Measurements from ENCODE around the gene TCERG1L.

Gene TCERG1L

GRCh38 chr10:131078131-131078881 lies 233.2 kb downstream of the TCERG1L start:
- DNase-seq, result no peak

- no peak for DNase-seq
Observed at GRCh38 chr10:131077724-131078123, 233.8 kb downstream of the TCERG1L start.

DNA sequence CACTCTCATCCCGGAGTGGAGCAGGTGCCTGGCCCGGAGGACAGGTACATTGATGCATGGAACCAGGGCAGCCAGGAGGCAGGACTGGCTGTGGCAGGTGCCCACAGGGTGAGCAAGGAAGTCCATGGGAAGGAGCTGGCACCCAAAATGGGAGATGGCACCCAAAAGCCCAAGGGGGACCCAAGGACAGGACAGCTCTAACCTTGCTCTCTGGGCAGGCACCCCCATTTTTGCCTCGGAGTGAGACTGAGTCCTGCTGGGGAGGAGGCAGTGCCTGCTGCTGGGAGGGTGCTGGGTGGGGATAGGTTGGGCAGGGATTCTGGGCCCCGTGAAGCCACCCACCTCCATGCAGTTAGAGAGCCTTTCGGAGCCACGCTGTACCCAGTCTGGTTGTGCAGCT lies 234.5 kb downstream of the TCERG1L start:
- DNase-seq, result no peak

GRCh38 chr10:131076356-131076755 lies 235.2 kb downstream of the TCERG1L start:
- DNase-seq, result no peak

GRCh38 chr10:131075218-131075770 lies 236.2 kb downstream of the TCERG1L start:
- no peak for DNase-seq

GRCh38 chr10:131074682-131075081 lies 236.8 kb downstream of the TCERG1L start:
- DNase-seq, result no peak

- DNase-seq, result no peak
Observed at GRCh38 chr10:131073469-131074035, 238.0 kb downstream of the TCERG1L start.

DNA sequence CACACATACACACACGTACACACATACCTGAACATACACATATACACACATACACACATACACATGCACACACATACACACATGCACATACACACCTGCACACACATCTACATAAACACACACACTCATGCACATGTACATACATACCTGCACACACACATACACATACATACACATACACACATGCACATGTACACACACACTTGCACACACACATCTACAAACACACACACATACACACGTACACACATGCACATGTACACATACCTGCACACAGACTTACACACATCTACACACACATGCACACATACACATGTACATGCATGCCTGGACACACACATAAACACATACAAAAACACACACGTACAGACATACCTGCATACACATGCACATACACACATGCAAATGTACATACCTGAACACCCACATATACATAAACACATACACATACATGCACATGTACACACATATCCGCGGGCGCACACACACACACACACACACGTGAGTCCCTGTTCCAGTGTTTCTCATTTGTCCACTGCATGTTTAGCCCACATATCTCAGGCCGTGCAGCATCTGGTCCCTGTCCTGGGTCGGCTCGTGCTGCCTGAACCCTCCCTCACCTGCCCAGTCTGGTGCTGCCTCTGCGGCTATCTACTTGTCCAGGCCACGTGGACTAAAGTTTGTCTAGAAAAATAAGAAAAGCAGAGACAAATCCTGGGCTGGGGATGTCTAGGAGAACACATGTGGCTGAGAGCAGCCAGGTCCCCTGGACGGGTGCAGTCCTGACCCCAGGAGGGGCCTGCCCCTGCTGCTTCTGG lies 238.7 kb downstream of the TCERG1L start:
- DNase-seq, result no peak

- no peak for DNase-seq
Observed at GRCh38 chr10:131071721-131072120, 239.8 kb downstream of the TCERG1L start.

DNA sequence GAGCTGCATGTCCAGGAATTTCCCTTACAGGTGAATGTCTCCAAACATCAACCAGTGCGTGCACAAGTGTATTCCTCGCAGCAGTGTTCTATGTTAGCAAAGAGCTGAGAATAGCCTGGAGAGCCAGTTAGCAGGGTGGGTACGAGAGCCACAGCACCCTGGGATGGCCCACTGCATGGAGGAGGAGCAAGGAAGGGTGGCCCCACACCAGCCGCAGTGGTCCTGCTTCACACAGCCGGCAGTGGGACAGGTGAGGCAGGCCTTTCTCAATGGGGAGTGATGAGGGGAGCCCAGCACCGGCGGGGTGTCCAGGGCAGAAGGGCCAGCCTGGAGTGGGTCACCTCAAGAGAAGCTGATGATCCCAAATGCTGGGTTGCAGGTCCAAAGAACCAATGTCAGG lies 240.7 kb downstream of the TCERG1L start:
- no peak for DNase-seq

DNA sequence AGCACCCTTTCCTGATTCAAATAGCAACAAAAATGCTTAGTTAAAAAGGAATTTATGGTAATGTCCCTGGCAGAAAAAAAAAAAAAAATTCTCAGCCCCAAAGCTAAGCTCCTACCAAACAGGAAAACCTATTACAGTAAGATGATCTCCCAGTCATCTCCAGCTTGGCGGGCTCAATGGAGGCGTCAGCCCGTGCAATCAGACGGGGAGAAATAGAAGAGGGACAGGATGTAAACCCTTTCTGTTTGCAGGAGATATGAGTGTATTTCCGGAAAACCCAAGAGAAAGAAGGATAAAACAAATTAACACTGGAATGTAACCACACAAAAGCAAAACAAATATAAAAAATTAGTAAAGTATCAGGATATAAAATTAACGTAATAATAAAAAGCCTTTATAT lies 242.8 kb downstream of the TCERG1L start:
- DNase-seq, result no peak

DNA sequence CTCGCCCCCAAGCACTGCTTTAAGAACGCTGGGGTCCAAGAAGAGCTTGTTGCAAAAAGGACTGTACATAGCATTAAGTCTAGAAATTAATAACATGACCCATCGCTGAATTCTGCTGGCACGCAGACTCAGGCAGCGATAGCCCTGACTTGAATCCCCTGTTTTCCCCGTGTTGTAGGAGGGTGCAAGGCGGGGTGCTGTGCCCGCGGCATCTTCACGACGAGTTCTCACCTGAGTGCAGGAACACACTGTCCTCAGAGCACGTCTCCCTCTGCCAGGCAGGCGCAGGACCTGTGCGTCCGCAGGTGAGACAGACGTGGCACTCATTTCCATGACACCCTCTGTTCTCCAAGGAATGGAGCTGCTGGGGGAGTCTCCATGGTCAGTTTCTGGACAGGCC lies 243.2 kb downstream of the TCERG1L start:
- no peak for DNase-seq

GRCh38 chr10:131067690-131068089 lies 243.8 kb downstream of the TCERG1L start:
- no peak for DNase-seq

DNA sequence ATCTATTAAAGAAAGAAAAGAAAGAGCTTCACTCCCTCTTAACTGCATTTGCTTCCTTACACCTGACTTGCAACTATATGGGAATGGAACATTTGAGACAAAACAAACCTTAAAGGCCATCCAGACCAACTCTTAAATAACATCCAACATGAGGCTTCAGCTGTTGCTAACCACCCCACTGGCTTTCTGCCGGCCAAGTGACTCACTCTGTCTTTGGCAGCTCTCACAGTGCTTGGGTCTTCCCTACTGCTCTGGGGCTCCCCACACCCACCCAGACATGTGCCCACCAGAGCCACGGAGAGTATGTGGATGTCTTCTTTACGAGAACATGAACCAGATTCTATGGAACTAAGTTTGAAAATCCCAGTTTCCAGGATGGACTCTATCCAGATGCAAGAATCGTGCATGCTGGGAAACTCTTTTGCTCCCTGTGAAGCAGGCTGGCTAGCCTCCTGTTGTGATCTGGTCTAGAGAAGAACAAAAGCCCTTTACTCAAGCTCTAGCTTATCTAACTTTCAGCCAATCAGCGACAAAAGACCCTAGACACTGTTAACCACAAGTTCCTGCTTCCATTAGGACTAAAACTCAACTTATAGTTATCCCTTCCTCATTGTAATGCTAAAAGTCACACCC lies 245.7 kb downstream of the TCERG1L start:
- DNase-seq, result no peak

DNA sequence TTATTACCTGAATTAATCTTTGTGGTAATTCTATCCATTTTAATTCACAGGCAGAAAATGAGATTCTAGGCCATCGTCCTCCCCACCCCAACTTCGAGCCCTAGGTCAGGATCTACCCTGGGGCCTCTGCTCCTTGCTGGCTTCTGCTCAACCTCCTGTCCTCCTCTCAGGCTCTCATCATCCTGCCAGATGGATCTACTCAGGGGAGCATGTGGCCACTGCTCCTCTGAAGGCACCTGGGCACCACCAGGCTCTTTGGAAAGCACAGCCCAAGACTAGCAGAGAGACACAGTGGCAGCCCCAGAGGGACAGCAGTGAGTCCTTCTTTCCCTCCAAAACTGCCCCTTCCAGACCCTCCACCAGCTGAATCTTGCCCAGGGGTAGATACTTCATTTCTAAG lies 248.2 kb downstream of the TCERG1L start:
- DNase-seq, result no peak

DNA sequence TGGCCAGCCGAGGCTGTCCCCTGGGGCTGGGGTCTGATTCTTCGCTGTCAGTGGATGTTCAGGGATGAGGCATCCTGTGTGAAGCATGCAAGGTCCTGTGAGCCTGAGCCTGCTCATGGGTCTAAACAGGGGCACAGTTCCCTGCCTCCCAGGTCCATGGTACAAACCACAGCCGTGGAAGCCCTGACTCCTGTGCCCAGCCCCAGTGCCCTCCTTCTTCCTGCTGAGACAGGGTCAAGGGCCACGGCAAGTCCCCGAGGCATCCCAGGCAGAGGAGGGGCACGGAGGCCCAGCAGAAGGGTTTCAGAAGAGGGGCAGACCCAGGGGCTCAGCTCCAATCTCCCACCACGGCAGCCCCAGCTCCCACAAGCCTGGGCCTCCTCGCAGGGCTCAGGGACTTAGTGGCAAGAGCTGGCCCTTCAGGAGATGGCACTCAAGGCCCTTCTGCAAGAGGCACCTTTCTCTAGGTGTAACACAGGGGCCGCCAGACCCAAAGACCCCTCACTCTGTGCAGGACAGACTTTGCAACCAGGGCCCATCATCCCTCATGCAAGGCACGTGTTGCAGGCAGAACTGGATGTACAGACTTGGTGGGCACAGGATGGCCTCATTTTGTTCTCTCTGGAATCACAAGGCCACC lies 248.8 kb downstream of the TCERG1L start:
- no peak for DNase-seq

DNA sequence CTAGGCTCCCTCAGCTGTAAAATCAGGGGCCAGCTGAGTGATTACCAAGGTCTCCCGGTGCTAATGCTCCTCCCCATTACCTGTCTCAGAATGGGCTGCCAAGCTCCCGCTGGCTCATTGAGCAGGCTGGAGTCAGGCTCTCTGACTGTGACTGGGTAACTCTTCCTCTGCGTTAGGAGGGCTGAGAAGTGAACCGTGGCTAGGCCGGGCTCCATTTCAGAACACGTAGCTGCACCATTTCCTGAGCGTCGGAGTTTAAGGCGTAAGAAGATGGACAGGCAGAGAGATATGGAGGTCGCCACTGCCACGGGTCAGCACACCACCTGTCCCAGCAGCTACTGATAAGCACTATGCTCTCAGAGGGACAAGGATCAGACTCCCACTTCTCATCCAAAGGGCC lies 250.3 kb downstream of the TCERG1L start:
- no peak for DNase-seq

GRCh38 chr10:131059881-131060280 lies 251.6 kb downstream of the TCERG1L start:
- no peak for DNase-seq

DNA sequence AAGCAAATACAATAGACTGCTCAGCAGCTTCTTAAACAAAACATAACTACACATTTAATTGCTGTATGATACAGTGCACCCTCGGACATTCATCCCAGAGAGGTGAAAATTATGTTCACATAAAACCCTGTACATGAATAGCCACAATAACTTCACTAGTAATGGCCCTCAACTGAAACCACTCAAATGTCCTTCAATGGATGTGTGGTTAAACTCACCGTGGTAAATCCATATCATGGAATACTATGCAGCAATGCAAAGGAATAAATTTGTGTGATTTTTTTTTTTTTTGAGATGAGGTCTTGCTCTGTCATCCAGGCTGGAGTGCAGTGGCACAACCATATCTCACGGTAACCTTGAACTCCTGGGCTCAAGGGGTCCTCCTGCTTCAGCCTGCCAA lies 252.7 kb downstream of the TCERG1L start:
- DNase-seq, result no peak

- DNase-seq, result no peak
Observed at GRCh38 chr10:131056781-131057180, 254.7 kb downstream of the TCERG1L start.

DNA sequence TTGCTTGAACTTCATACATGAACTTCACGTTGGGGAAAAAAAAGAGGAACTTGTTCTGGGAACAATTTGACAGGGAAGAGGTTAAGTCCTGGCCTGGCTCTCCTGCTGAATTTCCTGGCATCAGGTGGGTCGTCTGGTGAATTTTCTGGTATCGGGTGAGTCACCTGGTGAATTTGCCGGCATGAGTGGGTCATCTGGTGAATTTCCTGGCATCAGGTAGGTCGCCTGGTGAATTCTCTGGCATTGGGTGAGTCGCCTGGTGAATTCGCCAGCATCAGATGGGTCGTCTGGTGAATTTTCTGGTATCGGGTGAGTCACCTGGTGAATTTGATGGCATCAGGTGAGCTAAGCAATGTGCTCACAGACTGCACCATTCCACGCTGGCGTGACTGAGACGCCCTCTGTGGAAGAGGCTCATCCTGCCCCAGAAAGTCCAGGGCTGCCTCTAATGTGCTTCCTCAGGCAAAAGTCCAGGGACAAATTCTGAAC lies 255.4 kb downstream of the TCERG1L start:
- no peak for DNase-seq

- DNase-seq, result no peak
Observed at GRCh38 chr10:131055437-131055836, 256.1 kb downstream of the TCERG1L start.

- no peak for DNase-seq
Observed at GRCh38 chr10:131053192-131053591, 258.3 kb downstream of the TCERG1L start.
